Measurements from ENCODE around the gene GPR142. TPM values are rescaled to one million over a fixed set of nuclear protein-coding genes. Genes with fewer than 3 reads are reported as not detected.

Gene GPR142
- total and polyA plus RNA-seq, 2 of the 13 experiments (the other 11 are each of a cell fraction or from before 2014, with no cell fraction given): not detected

DNA sequence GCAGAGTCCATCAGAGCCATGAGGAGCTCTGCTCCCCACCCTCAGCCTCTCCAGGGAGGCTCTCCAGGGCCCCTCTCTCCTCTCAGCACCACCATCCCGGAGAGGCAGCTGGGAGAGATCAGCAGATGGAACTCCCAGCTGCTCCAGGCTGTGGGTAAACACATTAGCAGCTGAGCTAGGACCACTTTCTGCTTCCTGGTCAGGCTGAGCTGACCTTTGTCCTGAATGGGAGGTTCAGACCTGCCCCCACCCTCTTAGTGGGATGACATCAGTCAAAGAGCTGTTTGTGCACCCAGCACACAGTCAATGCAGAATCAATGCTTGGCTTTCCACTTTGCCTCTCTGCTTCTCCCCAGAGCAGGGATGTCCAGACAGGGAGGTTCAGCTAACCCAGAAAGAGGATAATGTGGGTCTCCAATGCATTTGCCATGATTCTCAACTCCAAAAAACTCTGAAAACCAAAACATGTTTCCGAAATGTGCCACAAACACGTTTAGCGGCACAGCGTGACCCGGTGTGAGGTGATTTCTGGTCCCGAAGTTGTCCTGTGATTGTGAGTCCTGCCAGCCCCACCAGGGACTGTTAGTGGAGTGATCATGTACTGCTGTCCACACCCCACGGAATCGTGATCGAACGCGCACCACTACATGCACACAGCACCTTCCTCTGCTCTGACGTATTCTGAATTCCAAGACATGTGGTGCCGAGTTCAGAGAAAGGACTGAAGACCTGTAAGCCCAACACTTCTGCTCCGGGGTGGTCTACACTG lies 6.7 kb downstream of the GPR142 start (continued):
- TF ChIP-seq, protein P1, sequence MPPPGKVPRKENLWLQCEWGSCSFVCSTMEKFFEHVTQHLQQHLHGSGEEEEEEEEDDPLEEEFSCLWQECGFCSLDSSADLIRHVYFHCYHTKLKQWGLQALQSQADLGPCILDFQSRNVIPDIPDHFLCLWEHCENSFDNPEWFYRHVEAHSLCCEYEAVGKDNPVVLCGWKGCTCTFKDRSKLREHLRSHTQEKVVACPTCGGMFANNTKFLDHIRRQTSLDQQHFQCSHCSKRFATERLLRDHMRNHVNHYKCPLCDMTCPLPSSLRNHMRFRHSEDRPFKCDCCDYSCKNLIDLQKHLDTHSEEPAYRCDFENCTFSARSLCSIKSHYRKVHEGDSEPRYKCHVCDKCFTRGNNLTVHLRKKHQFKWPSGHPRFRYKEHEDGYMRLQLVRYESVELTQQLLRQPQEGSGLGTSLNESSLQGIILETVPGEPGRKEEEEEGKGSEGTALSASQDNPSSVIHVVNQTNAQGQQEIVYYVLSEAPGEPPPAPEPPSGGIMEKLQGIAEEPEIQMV (CRISPR knock-in tag; IDR thresholded peaks at IDR 0.05; ENCODE audit: low read depth): 0 out of 2 replicates have a peak, but pooled peaks have one; percentile 12
- TF ChIP-seq ZNF317 (CRISPR knock-in tag; IDR thresholded peaks at IDR 0.05) (peak; percentile 94), ARHGAP35 (CRISPR knock-in tag; IDR thresholded peaks at IDR 0.05; ENCODE audit: borderline replicate concordance) (no peak), GTF3A (CRISPR knock-in tag; conservative IDR thresholded peaks at IDR 0.05) (no peak), HMG20B (CRISPR knock-in tag; conservative IDR thresholded peaks at IDR 0.05) (no peak), ZNF720 (CRISPR knock-in tag; IDR thresholded peaks at IDR 0.05) (no peak), U2AF1 (optimal IDR thresholded peaks at IDR 0.05; ENCODE audit: low read depth, low read length) (peak; percentile 18), ZSCAN29 (CRISPR knock-in tag; conservative IDR thresholded peaks at IDR 0.05) (no peak), GFI1 (CRISPR knock-in tag; IDR thresholded peaks at IDR 0.05; ENCODE audit: borderline replicate concordance) (no peak; the same call in 1 of the 2 replicates), ZNF274 (CRISPR knock-in tag; IDR thresholded peaks at IDR 0.05) (no peak), KAT2B (IDR thresholded peaks at IDR 0.05; ENCODE audit: borderline replicate concordance, low read depth, low read length) (peak; percentile 78), ZNF510 (CRISPR knock-in tag; IDR thresholded peaks at IDR 0.05; ENCODE audit: low read depth) (no peak), ZNF431 (CRISPR knock-in tag; IDR thresholded peaks at IDR 0.05; ENCODE audit: borderline replicate concordance, low read depth) (peak; percentile 57; the same call in 1 of the 2 replicates), ZNF382 (CRISPR knock-in tag; IDR thresholded peaks at IDR 0.05; ENCODE audit: borderline replicate concordance) (no peak), TGIF2 (CRISPR knock-in tag; IDR thresholded peaks at IDR 0.05) (peak; percentile 68; the same call in 1 of the 2 replicates), YEATS4 (CRISPR knock-in tag; IDR thresholded peaks at IDR 0.05; ENCODE audit: borderline replicate concordance) (no peak), JARID2 (CRISPR knock-in tag; IDR thresholded peaks at IDR 0.05; ENCODE audit: insufficient replicate concordance) (peak; percentile 29), BRD4 (CRISPR knock-in tag; IDR thresholded peaks at IDR 0.05) (peak; percentile 26; the same call in 1 of the 2 replicates), EHMT2 (IDR thresholded peaks at IDR 0.05; ENCODE audit: borderline replicate concordance, low read depth, low read length) (no peak)
- TF ChIP-seq, protein P2, sequence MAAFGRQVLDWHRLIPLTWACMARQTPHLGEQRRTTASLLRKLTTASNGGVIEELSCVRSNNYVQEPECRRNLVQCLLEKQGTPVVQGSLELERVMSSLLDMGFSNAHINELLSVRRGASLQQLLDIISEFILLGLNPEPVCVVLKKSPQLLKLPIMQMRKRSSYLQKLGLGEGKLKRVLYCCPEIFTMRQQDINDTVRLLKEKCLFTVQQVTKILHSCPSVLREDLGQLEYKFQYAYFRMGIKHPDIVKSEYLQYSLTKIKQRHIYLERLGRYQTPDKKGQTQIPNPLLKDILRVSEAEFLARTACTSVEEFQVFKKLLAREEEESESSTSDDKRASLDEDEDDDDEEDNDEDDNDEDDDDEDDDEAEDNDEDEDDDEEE (CRISPR knock-in tag; IDR thresholded peaks at IDR 0.05): 0 out of 2 replicates have a peak, but pooled peaks have one; percentile 31
- TF ChIP-seq, protein P3, sequence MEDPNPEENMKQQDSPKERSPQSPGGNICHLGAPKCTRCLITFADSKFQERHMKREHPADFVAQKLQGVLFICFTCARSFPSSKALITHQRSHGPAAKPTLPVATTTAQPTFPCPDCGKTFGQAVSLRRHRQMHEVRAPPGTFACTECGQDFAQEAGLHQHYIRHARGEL (CRISPR knock-in tag; IDR thresholded peaks at IDR 0.05): no peak
- TF ChIP-seq, protein P4, sequence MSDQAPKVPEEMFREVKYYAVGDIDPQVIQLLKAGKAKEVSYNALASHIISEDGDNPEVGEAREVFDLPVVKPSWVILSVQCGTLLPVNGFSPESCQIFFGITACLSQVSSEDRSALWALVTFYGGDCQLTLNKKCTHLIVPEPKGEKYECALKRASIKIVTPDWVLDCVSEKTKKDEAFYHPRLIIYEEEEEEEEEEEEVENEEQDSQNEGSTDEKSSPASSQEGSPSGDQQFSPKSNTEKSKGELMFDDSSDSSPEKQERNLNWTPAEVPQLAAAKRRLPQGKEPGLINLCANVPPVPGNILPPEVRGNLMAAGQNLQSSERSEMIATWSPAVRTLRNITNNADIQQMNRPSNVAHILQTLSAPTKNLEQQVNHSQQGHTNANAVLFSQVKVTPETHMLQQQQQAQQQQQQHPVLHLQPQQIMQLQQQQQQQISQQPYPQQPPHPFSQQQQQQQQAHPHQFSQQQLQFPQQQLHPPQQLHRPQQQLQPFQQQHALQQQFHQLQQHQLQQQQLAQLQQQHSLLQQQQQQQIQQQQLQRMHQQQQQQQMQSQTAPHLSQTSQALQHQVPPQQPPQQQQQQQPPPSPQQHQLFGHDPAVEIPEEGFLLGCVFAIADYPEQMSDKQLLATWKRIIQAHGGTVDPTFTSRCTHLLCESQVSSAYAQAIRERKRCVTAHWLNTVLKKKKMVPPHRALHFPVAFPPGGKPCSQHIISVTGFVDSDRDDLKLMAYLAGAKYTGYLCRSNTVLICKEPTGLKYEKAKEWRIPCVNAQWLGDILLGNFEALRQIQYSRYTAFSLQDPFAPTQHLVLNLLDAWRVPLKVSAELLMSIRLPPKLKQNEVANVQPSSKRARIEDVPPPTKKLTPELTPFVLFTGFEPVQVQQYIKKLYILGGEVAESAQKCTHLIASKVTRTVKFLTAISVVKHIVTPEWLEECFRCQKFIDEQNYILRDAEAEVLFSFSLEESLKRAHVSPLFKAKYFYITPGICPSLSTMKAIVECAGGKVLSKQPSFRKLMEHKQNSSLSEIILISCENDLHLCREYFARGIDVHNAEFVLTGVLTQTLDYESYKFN (CRISPR knock-in tag; conservative IDR thresholded peaks at IDR 0.05): peak; percentile 95
- TF ChIP-seq, protein P5, sequence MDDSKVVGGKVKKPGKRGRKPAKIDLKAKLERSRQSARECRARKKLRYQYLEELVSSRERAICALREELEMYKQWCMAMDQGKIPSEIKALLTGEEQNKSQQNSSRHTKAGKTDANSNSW (CRISPR knock-in tag; IDR thresholded peaks at IDR 0.05; ENCODE audit: borderline replicate concordance): no peak

Data from HepG2 (cell line).